NB4 (cell line): ENCODE measurements around the gene DCAF17.

Experiments used
- DNase-seq: peaks from one replicate; pipeline ENCODE4 v3.0.0; 2010; ENCODE audit warnings: low read depth
- H3K4me3 ChIP-seq: one replicate; pipeline ENCODE4 v1.5.1; 2011; ENCODE audit warnings: mild to moderate bottlenecking, low read depth, low read length, moderate library complexity
- CTCF ChIP-seq: IDR thresholded peaks from one replicate; pipeline ENCODE4 v1.5.1; 2012; ENCODE audit warnings: low read depth, low read length
- MAX ChIP-seq: IDR thresholded peaks from 2 replicates; pipeline ENCODE4 v1.6.1; 2011; ENCODE audit warnings: low read depth, low read length
- MYC ChIP-seq: IDR thresholded peaks from 2 replicates; pipeline ENCODE4 v1.6.1; 2011; ENCODE audit warnings: low read depth, low read length
- POLR2A ChIP-seq: IDR thresholded peaks from 2 replicates; pipeline ENCODE4 v1.6.1; 2011; ENCODE audit warnings: mild to moderate bottlenecking; ENCODE audit not compliant: insufficient read length; ENCODE audit errors: extremely low read depth

The DCAF17 gene, protein sequence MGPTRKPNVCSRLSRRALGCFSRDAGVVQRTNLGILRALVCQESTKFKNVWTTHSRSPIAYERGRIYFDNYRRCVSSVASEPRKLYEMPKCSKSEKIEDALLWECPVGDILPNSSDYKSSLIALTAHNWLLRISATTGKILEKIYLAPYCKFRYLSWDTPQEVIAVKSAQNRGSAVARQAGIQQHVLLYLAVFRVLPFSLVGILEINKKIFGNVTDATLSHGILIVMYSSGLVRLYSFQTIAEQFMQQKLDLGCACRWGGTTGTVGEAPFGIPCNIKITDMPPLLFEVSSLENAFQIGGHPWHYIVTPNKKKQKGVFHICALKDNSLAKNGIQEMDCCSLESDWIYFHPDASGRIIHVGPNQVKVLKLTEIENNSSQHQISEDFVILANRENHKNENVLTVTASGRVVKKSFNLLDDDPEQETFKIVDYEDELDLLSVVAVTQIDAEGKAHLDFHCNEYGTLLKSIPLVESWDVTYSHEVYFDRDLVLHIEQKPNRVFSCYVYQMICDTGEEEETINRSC

GRCh38 chr2:171434013-171434989, at the start of gene DCAF17:
Gene DCAF17 (plus strand): TSS chr2:171434226. CDS start chr2:171434578, 352 bp downstream.
- peak; percentile 100 for DNase-seq
- H3K4me3 ChIP-seq: peak within 1 kb of the TSS; percentile 95
- TF ChIP-seq MAX (peak; percentile 48), CTCF (no peak), POLR2A (peak; percentile 57), MYC (peak; percentile 81)

- DNase-seq: no peak
- TF ChIP-seq MAX (no peak), POLR2A (no peak), MYC (no peak), CTCF (no peak)
- H3K4me3 ChIP-seq: no peak overlapping the region
Observed at GRCh38 chr2:171386627-171387026, 47.4 kb upstream of the DCAF17 start.

GRCh38 chr2:171387052-171387451, 47.0 kb upstream of the DCAF17 start:
- H3K4me3 ChIP-seq: no peak overlapping the region
- TF ChIP-seq CTCF (no peak), MAX (no peak), POLR2A (no peak)
- no peak for DNase-seq

DNA sequence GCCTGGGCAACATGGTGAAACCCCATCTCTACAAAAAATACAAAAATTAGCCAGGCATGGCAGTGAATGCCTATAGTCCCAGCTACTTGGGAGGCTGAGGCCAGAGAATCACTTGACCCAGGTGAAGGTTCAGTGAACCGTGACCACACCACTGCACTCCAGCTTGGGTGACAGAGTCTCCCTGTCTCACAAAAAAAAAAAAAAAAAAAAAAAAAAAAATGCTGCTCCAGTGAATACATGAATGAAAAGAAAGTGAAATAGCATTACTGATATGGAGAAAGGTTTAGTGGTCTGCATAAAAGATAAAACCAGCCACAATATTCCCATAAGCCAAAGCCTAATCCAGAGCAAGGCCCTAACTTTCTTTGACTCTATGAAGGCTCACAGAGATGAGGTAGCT, 44.7 kb upstream of the DCAF17 start:
- DNase-seq: no peak
- H3K4me3 ChIP-seq: no peak overlapping the region
- TF ChIP-seq MYC: no peak
- TF ChIP-seq MAX: no peak
- TF ChIP-seq CTCF: no peak
- no peak for TF ChIP-seq POLR2A

DNA sequence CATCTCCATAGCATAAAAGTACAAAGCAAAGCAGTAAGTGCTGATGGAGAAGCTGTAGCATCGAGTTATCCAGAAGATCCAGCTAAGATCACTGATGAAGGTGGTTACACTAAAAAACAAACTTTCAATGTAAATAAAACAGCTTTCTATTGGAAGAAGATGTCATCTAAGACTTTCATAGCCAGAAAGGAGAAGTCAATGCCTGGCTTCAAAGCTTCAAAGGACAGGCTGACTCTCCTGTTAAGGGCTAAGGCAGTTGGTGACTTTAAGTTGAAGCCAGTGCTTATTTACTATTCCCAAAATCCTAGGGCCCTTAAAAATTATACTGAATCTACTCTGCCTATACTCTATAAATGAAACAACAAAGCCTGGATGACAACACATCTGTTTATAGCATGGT, 44.2 kb upstream of the DCAF17 start:
- TF ChIP-seq MAX (no peak), MYC (no peak), CTCF (no peak), POLR2A (no peak)
- DNase-seq: peak; percentile 24
- no peak overlapping the region for H3K4me3 ChIP-seq
